Mucosa of descending colon (tissue), 3 donors: Measurements from ENCODE around the gene EMX1. TPM values are rescaled to one million over a fixed set of nuclear protein-coding genes. Genes with fewer than 3 reads are reported as not detected.

Experiments
- ATAC-seq: fragments of 200-7000 bp; cut with Tn5 transposase; one replicate; pipeline ENCODE4 v1.9.1; 2020; ENCODE audit warnings: mild to moderate bottlenecking, moderate library complexity
- DNase-seq, 3 donors: peaks; one replicate each; pipeline ENCODE4 v3.0.0-alpha.2; 2020
- H3K36me3 ChIP-seq: fragments of 200-600 bp; one replicate; pipeline ENCODE4 v1.8.0; 2021; ENCODE audit warnings: low read depth, mild to moderate bottlenecking
- H3K4me1 ChIP-seq: fragments of 200-600 bp; one replicate; pipeline ENCODE4 v1.8.0; 2021; ENCODE audit warnings: low read depth, mild to moderate bottlenecking
- H3K4me3 ChIP-seq: fragments of 200-600 bp; one replicate; pipeline ENCODE4 v1.8.0; 2021; ENCODE audit warnings: mild to moderate bottlenecking
- H3K9me3 ChIP-seq: fragments of 200-600 bp; one replicate; pipeline ENCODE4 v1.8.0; 2021; ENCODE audit warnings: mild to moderate bottlenecking
- intact Hi-C, 2 donors: fragments of 100-400 bp; cut with DNase I in 1 of 2; cut with micrococcal nuclease in 1 of 2; formaldehyde crosslinking; loops; one replicate each; pipeline versions ENCODE4 v1.11.0 to v1.11.1; 2022; cut with DNase I, micrococcal nuclease
- total RNA-seq, 3 donors: library from RNA; stranded (reverse); fragmentation: NEBNext Ultra II Directional in 2 of 3; extraction: Animal tissue kit (Norgen Biotek cat#: 25700) in 2 of 3; gene quantifications; one replicate each; pipeline versions ENCODE4 v1.2.1 to v1.2.4, GENCODE V29; 2021 to 2023
- TF ChIP-seq, protein P1 (sequence below): fragments of 200-600 bp; IDR thresholded peaks from one replicate; pipeline ENCODE4 v1.8.0; 2022; ENCODE audit warnings: antibody characterized with exemption, mild to moderate bottlenecking
- donor health status: DM: no; HTN: no; CAD: no; lungs with moderate emphysema.
- donor health status: DM: no; HTN: no; CAD: no.
- donor health status: DM: no; HTN: yes; CAD: no.

Gene EMX1
- total RNA-seq, 3 donors from 2014 or later: 0.96 to 3.6 (median 1.6) TPM

DNA sequence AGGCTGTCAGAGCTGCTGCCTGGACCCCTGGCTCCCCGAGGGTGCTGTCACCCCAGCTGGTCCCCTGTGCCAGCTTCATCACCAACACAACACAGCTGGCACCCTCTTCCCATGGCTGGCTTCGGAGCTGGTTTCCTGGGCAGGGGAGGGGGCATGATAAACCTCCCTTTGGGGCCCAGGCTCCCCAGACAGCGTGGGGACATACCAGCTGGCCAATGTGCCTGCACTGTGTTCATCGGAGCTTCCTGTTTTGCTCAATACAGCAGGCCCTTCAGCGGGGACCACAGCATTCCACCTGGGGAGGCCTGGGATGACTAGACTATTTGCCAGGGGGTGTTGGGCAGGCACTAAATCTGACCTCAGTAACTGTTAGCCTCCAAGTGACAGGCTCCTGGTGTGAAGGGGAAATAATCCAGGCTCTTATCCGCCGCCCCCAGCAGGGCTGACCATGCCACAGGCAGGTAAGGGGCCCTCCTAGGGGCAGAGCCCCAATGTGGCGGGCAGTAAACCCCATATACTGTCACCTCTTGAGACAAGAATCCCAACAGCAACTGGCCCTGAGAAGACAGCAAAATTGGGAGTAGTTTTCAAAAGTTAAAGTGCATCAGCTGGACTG is 44.6 kb downstream of the EMX1 start:
- TF ChIP-seq, protein P1, sequence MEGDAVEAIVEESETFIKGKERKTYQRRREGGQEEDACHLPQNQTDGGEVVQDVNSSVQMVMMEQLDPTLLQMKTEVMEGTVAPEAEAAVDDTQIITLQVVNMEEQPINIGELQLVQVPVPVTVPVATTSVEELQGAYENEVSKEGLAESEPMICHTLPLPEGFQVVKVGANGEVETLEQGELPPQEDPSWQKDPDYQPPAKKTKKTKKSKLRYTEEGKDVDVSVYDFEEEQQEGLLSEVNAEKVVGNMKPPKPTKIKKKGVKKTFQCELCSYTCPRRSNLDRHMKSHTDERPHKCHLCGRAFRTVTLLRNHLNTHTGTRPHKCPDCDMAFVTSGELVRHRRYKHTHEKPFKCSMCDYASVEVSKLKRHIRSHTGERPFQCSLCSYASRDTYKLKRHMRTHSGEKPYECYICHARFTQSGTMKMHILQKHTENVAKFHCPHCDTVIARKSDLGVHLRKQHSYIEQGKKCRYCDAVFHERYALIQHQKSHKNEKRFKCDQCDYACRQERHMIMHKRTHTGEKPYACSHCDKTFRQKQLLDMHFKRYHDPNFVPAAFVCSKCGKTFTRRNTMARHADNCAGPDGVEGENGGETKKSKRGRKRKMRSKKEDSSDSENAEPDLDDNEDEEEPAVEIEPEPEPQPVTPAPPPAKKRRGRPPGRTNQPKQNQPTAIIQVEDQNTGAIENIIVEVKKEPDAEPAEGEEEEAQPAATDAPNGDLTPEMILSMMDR: no peak
- intact Hi-C loops: no loop called here
- Histone ChIP-seq H3K4me1 (no peaks in the 10 kb centered on the region), H3K9me3 (no peaks in the 10 kb centered on the region), H3K4me3 (no peak overlapping the region), H3K36me3 (no peaks in the 10 kb centered on the region)
- no peak for ATAC-seq
- DNase-seq: peak in 1 of 3 donors; percentile 12

GRCh38 chr2:72962911-72963310 is 45.6 kb downstream of the EMX1 start:
- H3K36me3 ChIP-seq: no peaks in the 10 kb centered on the region
- intact Hi-C loops: no loop called here
- no peak overlapping the region for H3K4me3 ChIP-seq
- ATAC-seq (no peak), DNase-seq (peak in 2 of 3 donors; percentile 12 to 27)
- TF ChIP-seq, protein P1: no peak
- no peaks in the 10 kb centered on the region for H3K4me1 ChIP-seq
- H3K9me3 ChIP-seq: no peaks in the 10 kb centered on the region

GRCh38 chr2:72963423-72964145 is 46.3 kb downstream of the EMX1 start:
- no peak overlapping the region for H3K4me3 ChIP-seq
- ATAC-seq (no peak), DNase-seq (peak in 2 of 3 donors; percentile 6 to 22)
- H3K4me1 ChIP-seq: no peaks in the 10 kb centered on the region
- TF ChIP-seq, protein P1: no peak
- H3K9me3 ChIP-seq: no peaks in the 10 kb centered on the region
- H3K36me3 ChIP-seq: no peaks in the 10 kb centered on the region
- intact Hi-C loops: no loop called here

DNA sequence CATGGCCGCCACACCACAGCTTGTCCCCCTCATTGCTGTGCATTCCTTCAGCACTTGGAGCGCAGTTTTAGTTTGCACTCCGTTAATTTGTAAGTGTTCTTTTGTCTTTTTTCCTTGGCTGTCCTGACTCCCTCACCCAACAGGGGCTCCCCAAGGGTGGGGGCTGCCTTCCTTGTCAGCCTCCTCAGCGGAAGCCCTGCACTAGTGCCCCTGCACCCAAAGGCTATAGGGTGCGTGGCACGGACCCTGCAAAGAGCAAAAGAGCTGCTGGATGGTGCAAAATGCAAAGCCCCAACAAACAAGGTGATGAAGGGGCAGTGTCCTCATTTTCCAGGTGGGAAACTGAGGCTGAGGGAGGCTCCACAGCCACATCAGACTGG is 46.8 kb downstream of the EMX1 start:
- Histone ChIP-seq H3K36me3 (no peaks in the 10 kb centered on the region), H3K9me3 (no peaks in the 10 kb centered on the region), H3K4me3 (no peak overlapping the region), H3K4me1 (no peaks in the 10 kb centered on the region)
- TF ChIP-seq, protein P1: no peak
- ATAC-seq (no peak), DNase-seq (peak in 1 of 3 donors; percentile 17)
- intact Hi-C loops: no loop called here

- Histone ChIP-seq H3K4me1 (no peaks in the 10 kb centered on the region), H3K4me3 (no peak overlapping the region), H3K36me3 (no peaks in the 10 kb centered on the region), H3K9me3 (no peaks in the 10 kb centered on the region)
- intact Hi-C loops: no loop called here
- TF ChIP-seq, protein P1: no peak
- DNase-seq (peak in 1 of 3 donors; percentile 25), ATAC-seq (no peak)
These were observed 47.7 kb downstream of the EMX1 start for GRCh38 chr2:72965016-72965415.
